ENCODE data around the gene SLIRP.
"Not testable (repeated sequence)": the region's sequence is repeated elsewhere in the genome, so short reads cannot be mapped to it uniquely, and the experiment has no call there.

SLIRP gene

DNA sequence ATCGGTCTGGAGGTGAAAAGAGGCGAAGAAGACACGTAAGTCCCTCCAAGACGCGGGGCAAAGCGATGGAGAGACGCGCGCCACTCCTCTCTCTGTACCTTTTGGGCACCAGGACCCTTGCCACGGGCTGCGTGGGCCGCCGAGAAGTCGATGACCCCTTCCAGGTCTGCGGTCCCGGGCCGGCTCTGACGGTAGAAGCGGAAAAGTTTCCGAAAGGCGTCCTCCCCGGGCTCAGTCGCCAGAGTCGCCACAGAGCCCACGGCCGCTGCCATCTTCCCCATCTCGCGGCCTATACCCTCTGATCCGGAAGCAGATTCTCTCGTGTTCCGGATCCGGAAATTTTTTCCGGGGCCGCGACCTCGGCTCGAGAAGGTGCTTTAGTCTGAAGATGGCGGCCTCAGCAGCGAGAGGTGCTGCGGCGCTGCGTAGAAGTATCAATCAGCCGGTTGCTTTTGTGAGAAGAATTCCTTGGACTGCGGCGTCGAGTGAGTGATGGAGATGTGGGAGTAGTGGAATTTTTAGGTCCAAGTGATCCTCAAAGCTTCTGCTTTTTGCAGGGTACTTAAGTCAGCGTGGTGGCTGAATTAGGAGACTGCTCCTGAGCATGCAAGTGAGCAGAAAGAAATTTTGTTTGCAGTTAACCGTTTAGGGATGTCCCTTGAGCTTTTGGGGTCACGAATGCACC lies at the start of gene SLIRP, which contains the start of gene ALKBH1:
SLIRP (plus strand) TSS at position 380 of the 685 bp plus-strand sequence; CDS start at position 389, 9 bp downstream.
ALKBH1 (minus strand) TSS at position 300 of the 685 bp plus-strand sequence; CDS start at position 281, 19 bp downstream.
- DNase-seq (ENCODE audit: low read depth in 2 of 2): peak; percentile 60 to 79

DNA sequence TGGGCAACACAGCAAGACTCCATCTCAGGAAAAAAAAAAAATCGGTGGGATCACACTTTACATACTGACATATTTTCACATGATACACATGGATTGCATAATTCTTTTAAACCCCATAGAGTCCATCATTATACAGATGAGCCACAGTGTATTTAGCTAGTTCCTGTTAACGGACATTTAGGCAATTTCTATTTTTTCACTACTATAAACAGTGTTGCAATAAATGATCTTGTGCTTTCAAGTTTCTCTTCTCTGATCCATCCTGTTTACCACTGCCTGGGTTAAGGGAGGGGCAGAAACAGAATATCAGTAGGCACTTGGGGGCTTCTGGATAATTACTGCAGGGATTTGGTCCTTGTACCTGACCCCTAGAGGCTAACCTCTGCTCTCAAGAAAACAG lies 48.1 kb upstream of the SLIRP start:
- no peak for DNase-seq (ENCODE audit: low read depth in 2 of 2)

- DNase-seq (ENCODE audit: low read depth in 2 of 2): no peak
These were observed 47.1 kb upstream of the SLIRP start for GRCh38 chr14:77660754-77661153.

GRCh38 chr14:77661562-77661961 lies 46.3 kb upstream of the SLIRP start:
- not testable (repeated sequence) for DNase-seq (ENCODE audit: low read depth in 2 of 2)

- DNase-seq (ENCODE audit: low read depth in 2 of 2): no peak
These were observed 44.6 kb upstream of the SLIRP start for GRCh38 chr14:77663293-77663692.

DNA sequence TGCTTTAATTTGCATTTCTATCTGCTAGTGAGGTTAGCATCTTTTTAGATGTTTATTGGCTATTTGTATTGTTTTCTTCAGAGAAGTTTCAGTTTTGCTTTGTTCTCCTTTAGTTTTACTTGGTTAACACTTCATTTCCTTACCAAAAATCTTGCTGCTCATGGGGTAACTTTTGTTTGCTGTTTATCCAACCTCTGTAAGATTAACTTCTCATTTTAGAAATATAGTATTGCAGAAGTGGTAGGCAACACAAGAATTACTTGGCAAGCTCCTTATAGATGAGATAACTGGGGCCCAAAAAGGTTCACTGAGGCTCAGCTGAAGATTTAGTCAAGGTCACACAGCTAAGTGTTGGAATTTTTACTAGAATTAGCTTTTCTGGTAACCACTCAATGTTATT lies 40.6 kb upstream of the SLIRP start:
- DNase-seq (ENCODE audit: low read depth in 2 of 2): no peak

DNA sequence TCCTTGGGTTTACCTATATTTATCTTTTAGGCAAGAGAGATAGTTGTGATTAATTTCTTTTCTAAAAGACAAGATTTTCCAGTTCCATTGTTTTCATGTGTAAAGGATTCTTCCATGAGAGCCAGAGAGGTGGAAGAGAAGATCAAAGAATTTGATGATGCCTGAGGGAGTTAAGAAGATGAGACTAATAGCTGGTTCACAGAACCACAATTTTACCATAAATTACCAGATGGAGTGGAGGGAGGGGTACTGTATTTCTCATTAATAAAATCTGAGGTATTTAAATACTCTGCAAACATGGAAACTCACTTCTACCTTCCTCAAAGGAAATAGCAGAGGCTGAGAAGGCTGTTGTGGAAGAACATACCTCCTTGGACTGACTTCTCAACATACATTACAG lies 34.7 kb upstream of the SLIRP start:
- DNase-seq (ENCODE audit: low read depth in 2 of 2): no peak

DNA sequence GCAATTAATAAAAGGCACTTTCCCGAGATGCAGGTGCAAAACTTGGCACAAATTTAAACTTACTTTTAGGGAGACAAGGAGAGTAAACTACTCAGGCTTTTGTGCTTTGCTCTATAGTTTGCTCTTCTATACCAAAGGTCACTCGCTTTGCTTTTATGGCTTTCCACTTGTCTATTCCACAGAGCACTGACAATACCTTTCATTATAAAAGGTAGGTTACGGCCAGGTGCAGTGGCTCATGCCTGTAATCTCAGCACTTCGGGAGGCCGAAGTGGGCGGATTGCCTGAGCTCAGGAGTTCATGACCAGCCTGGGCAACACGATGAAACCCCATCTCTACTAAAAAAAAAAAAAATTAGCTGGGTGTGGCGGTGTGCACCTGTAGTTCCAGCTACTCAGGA lies 33.0 kb upstream of the SLIRP start:
- DNase-seq (ENCODE audit: low read depth in 2 of 2): no peak

DNA sequence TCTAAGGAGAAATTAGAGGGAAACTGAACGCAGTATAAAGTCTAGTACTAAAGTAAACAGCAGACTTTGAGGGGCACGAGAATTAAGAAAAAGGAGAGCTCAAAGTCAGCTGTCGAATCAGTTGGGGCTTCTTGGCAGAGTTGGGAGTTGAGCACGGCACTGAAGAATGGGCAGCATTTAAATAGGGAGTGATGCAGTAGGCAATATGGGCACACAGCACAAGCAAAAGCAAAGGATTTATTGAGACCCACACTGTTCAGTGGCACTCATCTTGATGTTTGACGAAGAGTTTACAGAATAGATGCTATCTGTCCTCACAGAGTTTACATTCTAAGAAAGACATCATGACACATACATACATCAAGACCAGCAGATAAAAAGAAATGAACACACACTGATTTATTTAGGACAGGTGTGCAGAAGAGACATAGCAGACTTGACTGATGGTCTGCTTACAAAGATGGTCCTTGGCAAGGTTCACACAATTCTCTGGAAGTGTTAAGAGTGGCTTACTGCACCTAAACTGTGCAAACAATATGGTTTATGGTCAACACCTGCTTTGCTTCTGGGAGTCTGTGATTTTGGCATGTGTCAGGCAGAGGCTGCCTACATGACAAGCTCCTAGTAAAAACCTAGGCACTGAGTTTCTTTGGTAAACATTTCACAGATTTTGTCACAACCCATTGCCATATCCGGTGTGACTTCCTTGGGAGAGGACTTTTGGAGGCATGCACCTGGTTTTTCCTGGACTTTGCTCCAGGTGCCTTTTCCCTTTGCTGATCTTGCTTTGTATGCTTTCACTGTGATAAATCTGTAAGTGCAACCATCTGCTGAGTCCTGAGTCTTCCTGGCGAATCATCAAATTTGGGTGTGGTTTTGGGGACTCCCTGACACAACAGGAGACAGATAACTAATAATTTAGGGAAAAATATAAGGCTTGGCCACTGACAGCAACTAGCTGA lies 26.4 kb upstream of the SLIRP start:
- no peak for DNase-seq (ENCODE audit: low read depth in 2 of 2)

- DNase-seq (ENCODE audit: low read depth in 2 of 2): no peak
These were observed 25.7 kb upstream of the SLIRP start for GRCh38 chr14:77682158-77682553.

DNA sequence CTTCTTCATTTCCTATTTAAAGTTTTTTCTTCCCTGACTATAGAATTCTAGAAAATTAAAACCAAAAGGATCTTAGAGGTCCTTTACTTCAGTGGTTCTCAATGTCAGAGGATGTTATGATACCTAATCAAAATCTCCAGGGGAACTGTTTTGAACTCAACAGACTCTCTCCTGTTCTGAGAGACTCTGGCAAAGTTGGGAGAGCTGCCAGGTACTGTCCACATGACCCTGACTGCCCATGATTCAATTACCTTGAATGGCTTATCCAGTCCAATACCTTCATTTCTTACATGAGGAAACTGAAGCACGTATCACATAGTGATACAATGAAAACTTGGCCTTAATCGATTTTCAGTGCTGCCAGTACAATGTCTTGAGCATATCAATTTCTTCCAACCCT lies 16.6 kb upstream of the SLIRP start:
- DNase-seq (ENCODE audit: low read depth in 2 of 2): no peak

DNA sequence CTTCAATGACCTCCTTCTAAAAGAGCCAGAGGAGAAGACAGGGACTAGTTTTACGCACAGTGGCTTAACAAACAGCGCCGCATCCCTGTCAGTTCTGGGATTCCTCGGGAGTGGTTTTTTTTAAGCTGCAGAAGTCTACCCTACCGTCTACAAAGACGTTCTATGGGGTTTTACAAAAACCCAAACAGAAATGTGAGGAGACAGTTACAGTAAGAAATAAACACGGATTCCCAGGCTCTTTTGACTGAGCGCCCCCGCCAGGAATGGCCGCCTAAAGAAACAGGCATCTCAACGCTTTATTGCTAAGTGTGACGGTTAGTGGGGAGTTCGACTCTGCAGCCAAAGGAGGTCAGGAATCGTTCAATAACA lies 564 bp upstream of the SLIRP start:
- peak in 1 of 2 donors; percentile 1 for DNase-seq (ENCODE audit: low read depth in 2 of 2)

GRCh38 chr14:77708749-77709148 lies 846 bp downstream of the SLIRP start:
- no peak for DNase-seq (ENCODE audit: low read depth in 2 of 2)

DNA sequence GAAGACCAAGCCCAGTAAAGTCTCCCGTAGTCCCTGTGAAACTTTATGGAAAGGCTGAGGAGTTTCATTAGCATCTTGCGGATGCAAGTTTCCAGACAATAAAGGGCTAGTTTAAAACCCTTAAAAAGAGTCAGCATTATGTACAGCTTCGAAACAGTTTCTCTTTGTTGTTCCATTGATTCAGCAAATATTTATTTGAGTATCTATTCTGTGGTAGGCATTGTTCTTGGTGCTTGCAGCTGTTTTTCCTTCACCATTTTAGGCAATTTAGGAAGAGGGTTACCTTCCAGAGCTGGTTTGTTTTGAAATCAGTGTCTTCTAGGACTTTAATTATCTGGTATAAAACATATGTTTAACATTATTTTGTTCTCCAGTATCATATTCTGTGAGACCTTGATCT lies 1.5 kb downstream of the SLIRP start:
- DNase-seq (ENCODE audit: low read depth in 2 of 2): no peak

DNA sequence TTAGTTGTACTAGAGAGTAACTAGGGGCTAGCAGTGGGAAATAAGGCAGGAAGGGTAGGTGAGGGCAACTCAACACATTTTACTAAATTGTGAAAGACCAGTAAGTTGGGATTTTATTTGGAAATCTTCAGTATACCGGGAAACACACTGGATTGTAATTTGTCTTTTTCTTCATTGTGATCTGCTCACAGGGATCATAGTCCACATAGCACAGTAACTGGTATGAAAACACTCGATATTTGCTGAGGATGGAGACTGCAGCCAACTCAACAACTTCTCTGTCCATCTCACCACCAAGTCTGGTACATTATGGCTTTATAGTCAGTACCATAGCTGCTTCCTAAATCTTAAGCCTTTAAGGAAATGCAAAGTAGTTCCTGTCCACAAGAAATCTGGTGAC lies 2.5 kb downstream of the SLIRP start:
- no peak for DNase-seq (ENCODE audit: low read depth in 2 of 2)

DNA sequence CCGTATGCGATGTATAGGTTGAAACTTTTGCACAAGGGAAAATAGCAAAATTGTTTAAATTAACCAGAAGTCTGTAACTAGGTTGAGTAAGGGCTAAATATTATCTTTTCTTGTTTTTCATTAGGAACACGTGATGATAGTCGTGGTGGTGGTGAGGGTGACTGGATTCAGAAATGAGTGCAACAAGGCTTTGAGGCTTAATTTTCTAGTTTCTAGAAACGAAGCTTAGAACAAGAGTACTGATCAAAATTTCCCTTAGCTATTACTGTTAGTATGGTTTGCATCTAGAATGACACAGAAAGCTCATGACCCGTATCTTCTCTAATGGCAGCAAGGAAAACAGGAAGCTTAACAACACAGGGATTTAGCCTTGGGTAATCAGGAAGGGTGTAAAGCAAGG lies 7.0 kb downstream of the SLIRP start:
- DNase-seq (ENCODE audit: low read depth in 2 of 2): no peak

GRCh38 chr14:77717608-77718305 lies 9.9 kb downstream of the SLIRP start:
- DNase-seq (ENCODE audit: low read depth in 2 of 2): no peak

GRCh38 chr14:77721437-77721836 lies 13.5 kb downstream of the SLIRP start:
- no peak for DNase-seq (ENCODE audit: low read depth in 2 of 2)

GRCh38 chr14:77722301-77722700 lies 14.4 kb downstream of the SLIRP start:
- no peak for DNase-seq (ENCODE audit: low read depth in 2 of 2)

DNA sequence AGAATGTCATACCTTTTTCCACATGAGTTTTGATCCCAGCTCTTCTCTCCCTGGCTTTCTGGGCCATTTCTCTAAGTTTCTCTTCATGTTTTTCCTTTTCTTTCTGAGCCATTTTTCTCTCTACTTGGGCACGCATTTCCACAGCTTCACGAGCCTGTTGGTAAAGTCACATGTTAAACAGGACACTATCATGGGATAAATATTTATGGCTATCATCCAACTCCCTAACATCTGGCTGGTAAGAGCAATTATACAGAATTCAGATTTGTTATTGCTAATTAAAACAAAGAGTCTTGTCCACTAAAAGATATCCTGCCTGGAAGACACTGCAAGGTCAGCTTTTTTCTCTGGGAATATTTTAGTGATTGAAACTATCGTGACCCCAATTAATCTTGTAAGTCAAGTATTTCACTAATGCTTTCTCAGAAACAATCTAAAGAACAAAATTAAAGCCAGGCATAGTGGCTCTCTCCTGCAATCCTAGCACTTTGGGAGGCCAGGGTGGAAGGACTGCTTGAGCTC lies 23.1 kb downstream of the SLIRP start:
- DNase-seq (ENCODE audit: low read depth in 2 of 2): no peak

- no peak for DNase-seq (ENCODE audit: low read depth in 2 of 2)
These were observed 30.8 kb downstream of the SLIRP start for GRCh38 chr14:77738559-77739250.

Measured in stimulated activated CD8-positive, alpha-beta memory T cell treated with anti-CD3 and anti-CD28 coated beads, Interleukin-7, amount 100 ng/mL, for 1 hour (primary cell).